Measurements from ENCODE around the gene TMEM132D.

TMEM132D gene

DNA sequence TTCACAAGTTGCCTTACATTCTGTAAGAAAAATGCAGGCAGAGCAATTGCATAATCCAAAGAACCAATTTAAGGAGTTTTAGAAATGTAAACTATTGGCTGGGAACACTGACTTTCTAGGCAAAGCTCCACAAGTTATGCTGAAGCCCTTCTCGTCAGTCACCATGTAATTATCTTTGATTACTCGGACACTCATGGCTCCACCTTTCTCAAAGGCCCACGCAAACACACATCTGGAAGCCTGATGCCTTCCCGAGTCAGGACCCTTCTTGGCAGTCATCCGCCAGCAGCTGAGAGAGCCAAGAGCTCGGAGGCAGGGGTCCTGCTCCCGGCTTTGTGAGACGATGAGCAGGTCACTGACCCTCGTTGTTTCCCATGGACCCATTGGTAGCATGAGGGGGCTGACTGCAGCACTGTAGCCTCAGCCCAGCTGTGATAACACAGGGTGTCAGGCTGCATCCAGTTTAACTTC, 202.2 kb downstream of the TMEM132D start:
- ChIA-PET POLR2A (no interaction called here), CTCF (interaction anchor here (0.6 kb wide), 1 partner anchor 32 kb away, joined by 3 read pairs; no protein-coding TSS in a partner anchor)

DNA sequence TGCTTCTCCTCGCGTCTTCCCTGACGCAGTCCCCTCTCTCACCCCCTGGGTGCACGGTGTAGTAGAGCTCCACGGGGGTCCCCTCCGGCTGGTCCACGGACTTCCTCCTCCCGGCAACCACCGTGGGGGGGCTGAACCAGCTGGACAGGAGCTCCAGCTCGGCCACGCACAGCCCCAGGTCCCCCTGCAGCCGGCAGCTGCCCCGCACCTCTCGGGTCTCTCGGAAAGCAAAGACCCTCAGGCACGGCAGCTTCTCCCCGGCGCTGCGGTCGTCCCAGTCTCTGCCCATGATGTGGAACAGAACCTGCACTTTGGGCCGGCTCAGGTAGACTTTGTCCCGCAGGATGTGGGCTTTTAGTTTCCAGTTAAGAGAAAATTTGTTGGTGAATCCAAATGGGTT, 203.8 kb downstream of the TMEM132D start:
- CTCF ChIA-PET = no interaction called here
- H3K36me3 ChIP-seq (ENCODE audit: control insufficient read depth in 2 of 2, insufficient read depth in 1 of 2, low read length in 2 of 2) = no peaks in the 10 kb centered on the region
- POLR2A ChIA-PET = no interaction called here

More for the DNA sequence above, 202.2 kb downstream of the TMEM132D start:
- no peaks in the 10 kb centered on the region for H3K9me3 ChIP-seq (ENCODE audit: control insufficient read depth, insufficient read depth, low read depth, low read length)
- no peaks in the 10 kb centered on the region for H3K36me3 ChIP-seq (ENCODE audit: control insufficient read depth in 2 of 2, insufficient read depth in 1 of 2, low read length in 2 of 2)
- TF ChIP-seq ZNF792 (tag by site-specific recombination; IDR thresholded peaks at IDR 0.05) (no peak), SP3 (tag by site-specific recombination; IDR thresholded peaks at IDR 0.05) (no peak), BCL11B (tag by site-specific recombination; IDR thresholded peaks at IDR 0.05; ENCODE audit: low read depth) (no peak), ZNF776 (tag by site-specific recombination; IDR thresholded peaks at IDR 0.05; ENCODE audit: borderline replicate concordance) (no peak), ZNF660 (tag by site-specific recombination; IDR thresholded peaks at IDR 0.05) (no peak), ZBTB20 (tag by site-specific recombination; IDR thresholded peaks at IDR 0.05) (no peak), MYNN (tag by site-specific recombination; IDR thresholded peaks at IDR 0.05; ENCODE audit: borderline replicate concordance) (no peak), OVOL3 (tag by site-specific recombination; IDR thresholded peaks at IDR 0.05) (no peak), KLF10 (tag by site-specific recombination; IDR thresholded peaks at IDR 0.05) (no peak)
- TF ChIP-seq, protein P1, sequence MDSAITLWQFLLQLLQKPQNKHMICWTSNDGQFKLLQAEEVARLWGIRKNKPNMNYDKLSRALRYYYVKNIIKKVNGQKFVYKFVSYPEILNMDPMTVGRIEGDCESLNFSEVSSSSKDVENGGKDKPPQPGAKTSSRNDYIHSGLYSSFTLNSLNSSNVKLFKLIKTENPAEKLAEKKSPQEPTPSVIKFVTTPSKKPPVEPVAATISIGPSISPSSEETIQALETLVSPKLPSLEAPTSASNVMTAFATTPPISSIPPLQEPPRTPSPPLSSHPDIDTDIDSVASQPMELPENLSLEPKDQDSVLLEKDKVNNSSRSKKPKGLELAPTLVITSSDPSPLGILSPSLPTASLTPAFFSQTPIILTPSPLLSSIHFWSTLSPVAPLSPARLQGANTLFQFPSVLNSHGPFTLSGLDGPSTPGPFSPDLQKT (IDR thresholded peaks at IDR 0.05; ENCODE audit: borderline replicate concordance, low read depth, low read length) = no peak
- TF ChIP-seq, protein P2, sequence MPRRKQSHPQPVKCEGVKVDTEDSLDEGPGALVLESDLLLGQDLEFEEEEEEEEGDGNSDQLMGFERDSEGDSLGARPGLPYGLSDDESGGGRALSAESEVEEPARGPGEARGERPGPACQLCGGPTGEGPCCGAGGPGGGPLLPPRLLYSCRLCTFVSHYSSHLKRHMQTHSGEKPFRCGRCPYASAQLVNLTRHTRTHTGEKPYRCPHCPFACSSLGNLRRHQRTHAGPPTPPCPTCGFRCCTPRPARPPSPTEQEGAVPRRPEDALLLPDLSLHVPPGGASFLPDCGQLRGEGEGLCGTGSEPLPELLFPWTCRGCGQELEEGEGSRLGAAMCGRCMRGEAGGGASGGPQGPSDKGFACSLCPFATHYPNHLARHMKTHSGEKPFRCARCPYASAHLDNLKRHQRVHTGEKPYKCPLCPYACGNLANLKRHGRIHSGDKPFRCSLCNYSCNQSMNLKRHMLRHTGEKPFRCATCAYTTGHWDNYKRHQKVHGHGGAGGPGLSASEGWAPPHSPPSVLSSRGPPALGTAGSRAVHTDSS (tag by site-specific recombination; IDR thresholded peaks at IDR 0.05) = no peak
- TF ChIP-seq, protein P3, sequence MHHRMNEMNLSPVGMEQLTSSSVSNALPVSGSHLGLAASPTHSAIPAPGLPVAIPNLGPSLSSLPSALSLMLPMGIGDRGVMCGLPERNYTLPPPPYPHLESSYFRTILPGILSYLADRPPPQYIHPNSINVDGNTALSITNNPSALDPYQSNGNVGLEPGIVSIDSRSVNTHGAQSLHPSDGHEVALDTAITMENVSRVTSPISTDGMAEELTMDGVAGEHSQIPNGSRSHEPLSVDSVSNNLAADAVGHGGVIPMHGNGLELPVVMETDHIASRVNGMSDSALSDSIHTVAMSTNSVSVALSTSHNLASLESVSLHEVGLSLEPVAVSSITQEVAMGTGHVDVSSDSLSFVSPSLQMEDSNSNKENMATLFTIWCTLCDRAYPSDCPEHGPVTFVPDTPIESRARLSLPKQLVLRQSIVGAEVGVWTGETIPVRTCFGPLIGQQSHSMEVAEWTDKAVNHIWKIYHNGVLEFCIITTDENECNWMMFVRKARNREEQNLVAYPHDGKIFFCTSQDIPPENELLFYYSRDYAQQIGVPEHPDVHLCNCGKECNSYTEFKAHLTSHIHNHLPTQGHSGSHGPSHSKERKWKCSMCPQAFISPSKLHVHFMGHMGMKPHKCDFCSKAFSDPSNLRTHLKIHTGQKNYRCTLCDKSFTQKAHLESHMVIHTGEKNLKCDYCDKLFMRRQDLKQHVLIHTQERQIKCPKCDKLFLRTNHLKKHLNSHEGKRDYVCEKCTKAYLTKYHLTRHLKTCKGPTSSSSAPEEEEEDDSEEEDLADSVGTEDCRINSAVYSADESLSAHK (tag by site-specific recombination; IDR thresholded peaks at IDR 0.05) = no peak
- H3K4me3 ChIP-seq (ENCODE audit: low read depth, low read length) = no peak overlapping the region
- H3K4me1 ChIP-seq (ENCODE audit: control insufficient read depth, insufficient read depth, low read length) = no peaks in the 10 kb centered on the region
- no peak overlapping the region for H3K27ac ChIP-seq (ENCODE audit: extremely low read depth, low read depth, low read length)

DNA sequence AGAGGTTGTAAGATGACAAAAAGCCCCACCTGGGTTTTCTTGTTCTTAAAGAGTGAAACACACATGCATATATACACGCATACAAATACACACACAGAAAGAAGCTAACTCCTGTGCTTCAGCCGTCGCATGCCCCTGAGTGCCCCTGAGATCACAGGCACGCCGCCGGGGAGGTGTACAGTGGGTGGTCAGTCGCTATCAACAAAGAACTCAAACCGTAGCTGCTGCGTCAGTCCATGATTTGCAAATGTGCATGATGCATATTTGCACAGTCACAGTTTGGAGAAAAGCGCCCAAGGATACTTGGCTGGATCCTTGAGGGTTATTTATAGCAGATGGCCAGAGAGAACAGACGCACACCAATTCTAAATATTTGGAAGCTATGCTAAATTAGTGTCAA, 206.9 kb downstream of the TMEM132D start:
- Histone ChIP-seq H3K4me1 (ENCODE audit: control insufficient read depth, insufficient read depth, low read length) (no peaks in the 10 kb centered on the region), H3K27ac (ENCODE audit: extremely low read depth, low read depth, low read length) (no peak overlapping the region), H3K4me3 (ENCODE audit: low read depth, low read length) (no peak overlapping the region), H3K36me3 (ENCODE audit: control insufficient read depth in 2 of 2, insufficient read depth in 1 of 2, low read length in 2 of 2) (no peaks in the 10 kb centered on the region), H3K9me3 (ENCODE audit: control insufficient read depth, insufficient read depth, low read depth, low read length) (no peaks in the 10 kb centered on the region)
- ChIA-PET CTCF (no interaction called here), POLR2A (no interaction called here)
- TF ChIP-seq ZNF266 (tag by site-specific recombination; IDR thresholded peaks at IDR 0.05; ENCODE audit: low read depth) = no peak
- no peak for TF ChIP-seq ZSCAN23 (tag by site-specific recombination; IDR thresholded peaks at IDR 0.05)
- TF ChIP-seq ZNF560 (tag by site-specific recombination; IDR thresholded peaks at IDR 0.05; ENCODE audit: borderline replicate concordance) = no peak
- TF ChIP-seq ZNF621 (tag by site-specific recombination; IDR thresholded peaks at IDR 0.05) = no peak

More for the DNA sequence above, 203.8 kb downstream of the TMEM132D start:
- Histone ChIP-seq H3K27ac (ENCODE audit: extremely low read depth, low read depth, low read length) (no peak overlapping the region), H3K4me3 (ENCODE audit: low read depth, low read length) (no peak overlapping the region), H3K9me3 (ENCODE audit: control insufficient read depth, insufficient read depth, low read depth, low read length) (no peaks in the 10 kb centered on the region), H3K4me1 (ENCODE audit: control insufficient read depth, insufficient read depth, low read length) (no peaks in the 10 kb centered on the region)
- TF ChIP-seq ZNF830 (tag by site-specific recombination; IDR thresholded peaks at IDR 0.05; ENCODE audit: low read depth) = no peak
- no peak for TF ChIP-seq GLIS1 (tag by site-specific recombination; IDR thresholded peaks at IDR 0.05)
- TF ChIP-seq, protein P4, sequence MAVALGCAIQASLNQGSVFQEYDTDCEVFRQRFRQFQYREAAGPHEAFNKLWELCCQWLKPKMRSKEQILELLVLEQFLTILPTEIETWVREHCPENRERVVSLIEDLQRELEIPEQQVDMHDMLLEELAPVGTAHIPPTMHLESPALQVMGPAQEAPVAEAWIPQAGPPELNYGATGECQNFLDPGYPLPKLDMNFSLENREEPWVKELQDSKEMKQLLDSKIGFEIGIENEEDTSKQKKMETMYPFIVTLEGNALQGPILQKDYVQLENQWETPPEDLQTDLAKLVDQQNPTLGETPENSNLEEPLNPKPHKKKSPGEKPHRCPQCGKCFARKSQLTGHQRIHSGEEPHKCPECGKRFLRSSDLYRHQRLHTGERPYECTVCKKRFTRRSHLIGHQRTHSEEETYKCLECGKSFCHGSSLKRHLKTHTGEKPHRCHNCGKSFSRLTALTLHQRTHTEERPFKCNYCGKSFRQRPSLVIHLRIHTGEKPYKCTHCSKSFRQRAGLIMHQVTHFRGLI (tag by site-specific recombination; IDR thresholded peaks at IDR 0.05) = no peak

Measured in HEK293 (cell line).